Gastrocnemius medialis (tissue), 4 donors: ENCODE results near the gene NUDT7. TPM values are rescaled to one million over a fixed set of nuclear protein-coding genes. Genes with fewer than 3 reads are reported as not detected.

ENCODE experiments used
- ATAC-seq, 2 donors: fragments of 150-250 bp; one replicate each; pipeline ENCODE4 v1.9.1; 2016
- DNase-seq, 2 donors: peaks; one replicate each; pipeline ENCODE4 v3.0.0-alpha.2; 2019
- H3K27ac ChIP-seq, 4 donors: fragments of 200-600 bp; sonication (generic); 1 replicate in 1 of 4; 2 replicates in 3 of 4; pipeline ENCODE4 v1.5.1; 2016 to 2018; ENCODE audit warnings: mild to moderate bottlenecking in 2 of 4, moderate library complexity in 1 of 4
- H3K27me3 ChIP-seq, 3 donors: fragments of 200-600 bp; sonication (generic) in 2 of 3; 1 replicate in 1 of 3; 2 replicates in 2 of 3; pipeline versions ENCODE4 v1.5.1 to v1.6.0; 2016 to 2019; ENCODE audit warnings: mild to moderate bottlenecking in 1 of 3, moderate library complexity in 1 of 3
- H3K36me3 ChIP-seq, 2 donors: fragments of 200-600 bp; sonication (generic) in 1 of 2; one replicate each; pipeline ENCODE4 v1.5.1; 2017 to 2018
- H3K4me1 ChIP-seq, 2 donors: fragments of 200-600 bp; sonication (generic) in 1 of 2; one replicate each; pipeline ENCODE4 v1.5.1; 2016 to 2017; ENCODE audit warnings: mild to moderate bottlenecking in 2 of 2
- H3K4me3 ChIP-seq, 4 donors: fragments of 200-600 bp; sonication (generic) in 3 of 4; 1 replicate in 1 of 4; 2 replicates in 3 of 4; pipeline ENCODE4 v1.5.1; 2016 to 2019; ENCODE audit warnings: mild to moderate bottlenecking in 2 of 4
- H3K9me3 ChIP-seq, 3 donors: fragments of 200-600 bp; sonication (generic) in 2 of 3; 1 replicate in 1 of 3; 2 replicates in 2 of 3; pipeline ENCODE4 v1.5.1; 2016 to 2019
- CTCF ChIP-seq, 5 experiments: fragments of 450-650 bp in 3 of 5; fragments of 200-600 bp in 2 of 5; sonication (generic) in 2 of 5; IDR thresholded peaks in 4 of 5; conservative IDR thresholded peaks in 1 of 5; 1 replicate in 4 of 5; 2 replicates in 1 of 5; pipeline ENCODE4 v1.5.1; 2016 to 2019; ENCODE audit warnings: antibody characterized with exemption in 5 of 5, mild to moderate bottlenecking in 3 of 5, moderate library complexity in 3 of 5
- POLR2A ChIP-seq, 2 donors: fragments of 450-650 bp; IDR thresholded peaks; one replicate each; pipeline ENCODE4 v1.6.1; 2017; ENCODE audit warnings: antibody characterized with exemption in 2 of 2, mild to moderate bottlenecking in 2 of 2, moderate library complexity in 2 of 2
- in situ Hi-C, 4 donors: fragments of 200-750 bp; cut with MboI; loops; one replicate each; pipeline versions ENCODE4 v1.15.0 to v1.8.0; 2017; ENCODE audit warnings: low sequenced_read_pairs in 4 of 4
- intact Hi-C: fragments of 100-400 bp; cut with DNase I; formaldehyde crosslinking; loops from one replicate; pipeline ENCODE4 v1.15.1; 2023; ENCODE audit warnings: low total_unique reads
- total RNA-seq, 4 donors: library from RNA; depleted of rRNA; stranded (reverse); fragments of >200 nt; gene quantifications; one replicate each; pipeline versions ENCODE4 v1.1.0 to v1.2.3, GENCODE V29; 2016

The NUDT7 gene
- total RNA-seq, 4 donors from 2014 or later = 2.3 to 11.0 (median 3.4) TPM

GRCh38 chr16:77780378-77780837 lies 58.1 kb downstream of the NUDT7 start:
- no peak for ATAC-seq

GRCh38 chr16:77781091-77781490 lies 58.8 kb downstream of the NUDT7 start:
- H3K9me3 ChIP-seq = no peaks in the 10 kb centered on the region

More at GRCh38 chr16:77780378-77780837, 58.1 kb downstream of the NUDT7 start:
- DNase-seq = no peak
- H3K4me1 ChIP-seq = no peaks in the 10 kb centered on the region
- intact Hi-C loops = no loop called here
- no peaks in the 10 kb centered on the region for H3K9me3 ChIP-seq
- H3K27ac ChIP-seq = no peak overlapping the region
- no peak overlapping the region for H3K4me3 ChIP-seq
- peaks cover 0 to 2% (median 1%) of the 10 kb centered on the region in 3 donors for H3K27me3 ChIP-seq
- in situ Hi-C loops = no loop called here
- no peak for TF ChIP-seq CTCF (IDR thresholded peaks at IDR 0.05 in 4 of 5, conservative IDR thresholded peaks at IDR 0.05 in 1 of 5)
- no peak for TF ChIP-seq POLR2A (IDR thresholded peaks at IDR 0.05)
- H3K36me3 ChIP-seq = no peaks in the 10 kb centered on the region

GRCh38 chr16:77782694-77783093 lies 60.4 kb downstream of the NUDT7 start:
- no peaks in the 10 kb centered on the region for H3K9me3 ChIP-seq
- TF ChIP-seq CTCF (IDR thresholded peaks at IDR 0.05 in 4 of 5, conservative IDR thresholded peaks at IDR 0.05 in 1 of 5) (no peak), POLR2A (IDR thresholded peaks at IDR 0.05) (no peak)
- no peak for DNase-seq
- H3K36me3 ChIP-seq = no peaks in the 10 kb centered on the region
- H3K4me3 ChIP-seq = no peak overlapping the region
- in situ Hi-C loops = no loop called here
- peaks cover 4 to 17% (median 15%) of the 10 kb centered on the region in 3 donors for H3K27me3 ChIP-seq
- no peaks in the 10 kb centered on the region for H3K4me1 ChIP-seq
- intact Hi-C loops = no loop called here
- H3K27ac ChIP-seq = no peak overlapping the region
- no peak for ATAC-seq

More at GRCh38 chr16:77781091-77781490, 58.8 kb downstream of the NUDT7 start:
- TF ChIP-seq POLR2A (IDR thresholded peaks at IDR 0.05) (no peak), CTCF (IDR thresholded peaks at IDR 0.05 in 4 of 5, conservative IDR thresholded peaks at IDR 0.05 in 1 of 5) (no peak)
- no peaks in the 10 kb centered on the region for H3K4me1 ChIP-seq
- H3K27me3 ChIP-seq = peaks cover 0 to 7% (median 2%) of the 10 kb centered on the region in 3 donors
- ATAC-seq = no peak
- no peak overlapping the region for H3K27ac ChIP-seq
- no peaks in the 10 kb centered on the region for H3K36me3 ChIP-seq
- DNase-seq = no peak
- H3K4me3 ChIP-seq = no peak overlapping the region
- intact Hi-C loops (no loop called here), in situ Hi-C loops (no loop called here)

GRCh38 chr16:77784441-77785372 lies 62.4 kb downstream of the NUDT7 start:
- H3K27me3 ChIP-seq = peaks cover 24 to 36% (median 35%) of the 10 kb centered on the region in 3 donors
- no peak for DNase-seq
- H3K27ac ChIP-seq = no peak overlapping the region
- ATAC-seq = no peak
- H3K36me3 ChIP-seq = no peaks in the 10 kb centered on the region
- no peak for TF ChIP-seq POLR2A (IDR thresholded peaks at IDR 0.05)
- TF ChIP-seq CTCF (IDR thresholded peaks at IDR 0.05 in 4 of 5, conservative IDR thresholded peaks at IDR 0.05 in 1 of 5) = no peak
- H3K4me1 ChIP-seq = peaks cover 0 to 3% of the 10 kb centered on the region in 2 donors
- in situ Hi-C loops = no loop called here
- no peak overlapping the region for H3K4me3 ChIP-seq
- no peaks in the 10 kb centered on the region for H3K9me3 ChIP-seq
- intact Hi-C loops = no loop called here
